Loucy (cell line): Measurements from ENCODE around the gene PBX1.

Experiments used
- H2AFZ ChIP-seq: fragments of 200-600 bp; sonication (generic); 2 replicates; pipeline ENCODE4 v1.6.0; 2016; ENCODE audit warnings: antibody characterized with exemption, mild to moderate bottlenecking, low read length, moderate library complexity
- H3F3A ChIP-seq: fragments of 200-600 bp; 2 replicates; pipeline ENCODE4 v1.6.0; 2016; ENCODE audit warnings: antibody characterized with exemption, low read depth, mild to moderate bottlenecking
- H3K27me3 ChIP-seq: fragments of 200-600 bp; sonication (generic); 2 replicates; pipeline ENCODE4 v1.6.1; 2014; ENCODE audit warnings: low read length, mild to moderate bottlenecking; ENCODE audit not compliant: insufficient read depth, poor library complexity, severe bottlenecking
- H3K36me3 ChIP-seq: fragments of 200-600 bp; sonication (generic); 2 replicates; pipeline ENCODE4 v1.6.1; 2016; ENCODE audit warnings: low read length; ENCODE audit not compliant: insufficient read depth
- H3K4me1 ChIP-seq: fragments of 200-600 bp; sonication (generic); 2 replicates; pipeline ENCODE4 v1.5.1; 2014; ENCODE audit warnings: low read length, mild to moderate bottlenecking; ENCODE audit not compliant: insufficient read depth, poor library complexity, severe bottlenecking
- H3K4me2 ChIP-seq: fragments of 200-600 bp; sonication (generic); 2 replicates; pipeline ENCODE4 v1.6.0; 2014; ENCODE audit warnings: antibody characterized with exemption, low read length, low read depth, mild to moderate bottlenecking; ENCODE audit not compliant: poor library complexity, severe bottlenecking
- H3K4me3 ChIP-seq: fragments of 200-600 bp; sonication (generic); 2 replicates; pipeline ENCODE4 v1.5.1; 2014; ENCODE audit warnings: low read length, mild to moderate bottlenecking, mixed read lengths; ENCODE audit not compliant: poor library complexity, severe bottlenecking
- H3K79me2 ChIP-seq: fragments of 200-600 bp; sonication (generic); 2 replicates; pipeline ENCODE4 v1.6.1; 2014; ENCODE audit warnings: low read length; ENCODE audit not compliant: insufficient read depth
- H3K9ac ChIP-seq: fragments of 200-600 bp; sonication (generic); 2 replicates; pipeline ENCODE4 v1.6.0; 2014; ENCODE audit warnings: mild to moderate bottlenecking, low read depth, low read length, moderate library complexity; ENCODE audit not compliant: poor library complexity, severe bottlenecking
- H3K9me2 ChIP-seq: fragments of 200-600 bp; sonication (generic); replicated peaks from 2 replicates; pipeline ENCODE4 v1.6.1; 2016; ENCODE audit warnings: low read depth, low read length, mixed read lengths
- H3K9me3 ChIP-seq: fragments of 200-600 bp; sonication (generic); 2 replicates; pipeline ENCODE4 v1.6.1; 2014; ENCODE audit warnings: mild to moderate bottlenecking, antibody characterized with exemption, low read length, low read depth; ENCODE audit not compliant: insufficient read depth
- H4K20me1 ChIP-seq: fragments of 200-600 bp; sonication (generic); 2 replicates; pipeline ENCODE4 v1.6.0; 2014; ENCODE audit warnings: antibody characterized with exemption, low read length, mild to moderate bottlenecking; ENCODE audit not compliant: insufficient read depth, poor library complexity, severe bottlenecking
- CTCF ChIP-seq: fragments of 200-600 bp; sonication (generic); conservative IDR thresholded peaks from 2 replicates; pipeline ENCODE4 v1.5.1; 2014; ENCODE audit warnings: mild to moderate bottlenecking, antibody characterized with exemption, low read length
- EZH2phosphoT487 ChIP-seq: fragments of 200-600 bp; IDR thresholded peaks from 2 replicates; pipeline ENCODE4 v1.6.1; 2018; ENCODE audit warnings: antibody characterized with exemption, mild to moderate bottlenecking, moderate library complexity, borderline replicate concordance

PBX1 gene

GRCh38 chr1:164805399-164805798 lies 246.4 kb downstream of the PBX1 start:
- Histone ChIP-seq H3K36me3 (no peaks in the 10 kb centered on the region), H3K9me3 (no peaks in the 10 kb centered on the region), H4K20me1 (no peaks in the 10 kb centered on the region), H3K4me3 (no peak overlapping the region), H3K4me2 (no peak overlapping the region), H3K9me2 (no peaks in the 10 kb centered on the region), H3K27me3 (no peaks in the 10 kb centered on the region), H3K4me1 (no peaks in the 10 kb centered on the region), H3K79me2 (no peaks in the 10 kb centered on the region), H2AFZ (no peak overlapping the region), H3F3A (no peaks in the 10 kb centered on the region), H3K9ac (no peak overlapping the region)
- TF ChIP-seq CTCF (no peak), EZH2phosphoT487 (no peak)

- H3K4me3 ChIP-seq, result no peak overlapping the region
- no peak overlapping the region for H3K9ac ChIP-seq
- no peaks in the 10 kb centered on the region for H3K4me1 ChIP-seq
- no peak overlapping the region for H2AFZ ChIP-seq
- H3K27me3 ChIP-seq, result no peaks in the 10 kb centered on the region
- TF ChIP-seq EZH2phosphoT487 (no peak), CTCF (no peak)
- H4K20me1 ChIP-seq, result no peaks in the 10 kb centered on the region
- no peaks in the 10 kb centered on the region for H3K9me2 ChIP-seq
- H3K79me2 ChIP-seq, result no peaks in the 10 kb centered on the region
- H3K4me2 ChIP-seq, result no peak overlapping the region
- no peaks in the 10 kb centered on the region for H3K9me3 ChIP-seq
- H3K36me3 ChIP-seq, result no peaks in the 10 kb centered on the region
- no peaks in the 10 kb centered on the region for H3F3A ChIP-seq
These were observed 247.5 kb downstream of the PBX1 start for GRCh38 chr1:164806531-164806930.

- no peaks in the 10 kb centered on the region for H4K20me1 ChIP-seq
- no peak overlapping the region for H3K4me2 ChIP-seq
- no peaks in the 10 kb centered on the region for H3K4me1 ChIP-seq
- H3K9me3 ChIP-seq, result no peaks in the 10 kb centered on the region
- H3K36me3 ChIP-seq, result no peaks in the 10 kb centered on the region
- H3K9ac ChIP-seq, result no peak overlapping the region
- H3K79me2 ChIP-seq, result no peaks in the 10 kb centered on the region
- H3F3A ChIP-seq, result no peaks in the 10 kb centered on the region
- no peak overlapping the region for H3K4me3 ChIP-seq
- H2AFZ ChIP-seq, result no peak overlapping the region
- TF ChIP-seq EZH2phosphoT487 (no peak), CTCF (no peak)
- H3K27me3 ChIP-seq, result no peaks in the 10 kb centered on the region
- no peaks in the 10 kb centered on the region for H3K9me2 ChIP-seq
These were observed 254.8 kb downstream of the PBX1 start for GRCh38 chr1:164813776-164814175.
